NCI-H1105 treated with DMSO at 0.1 percent for 48 hours (cell line): ENCODE measurements around the gene SMPD1.

Experiments used
- DNase-seq: peaks from one replicate; lab custom pipeline; 2025; lab: John Stamatoyannopoulos, UW

SMPD1 gene

DNA sequence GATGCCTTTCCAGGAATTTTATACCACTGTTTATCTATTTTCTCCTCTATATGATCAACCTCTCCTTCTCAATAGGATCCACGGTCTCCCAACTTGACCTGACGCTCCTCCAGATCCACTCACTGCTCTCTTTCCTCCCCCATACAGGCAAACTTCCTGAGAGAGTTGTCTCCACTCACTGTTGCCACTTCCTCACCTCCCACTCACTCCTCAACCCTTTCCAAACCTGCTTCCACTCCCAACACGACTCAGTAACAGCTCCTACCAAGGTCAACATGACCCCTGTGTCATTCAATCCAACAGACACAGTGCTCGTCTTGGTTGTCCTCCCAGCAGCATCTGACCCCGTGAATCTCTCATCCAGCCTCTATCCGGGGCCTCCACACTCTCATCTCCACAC lies 25.5 kb downstream of the SMPD1 start:
- no peak for DNase-seq

DNA sequence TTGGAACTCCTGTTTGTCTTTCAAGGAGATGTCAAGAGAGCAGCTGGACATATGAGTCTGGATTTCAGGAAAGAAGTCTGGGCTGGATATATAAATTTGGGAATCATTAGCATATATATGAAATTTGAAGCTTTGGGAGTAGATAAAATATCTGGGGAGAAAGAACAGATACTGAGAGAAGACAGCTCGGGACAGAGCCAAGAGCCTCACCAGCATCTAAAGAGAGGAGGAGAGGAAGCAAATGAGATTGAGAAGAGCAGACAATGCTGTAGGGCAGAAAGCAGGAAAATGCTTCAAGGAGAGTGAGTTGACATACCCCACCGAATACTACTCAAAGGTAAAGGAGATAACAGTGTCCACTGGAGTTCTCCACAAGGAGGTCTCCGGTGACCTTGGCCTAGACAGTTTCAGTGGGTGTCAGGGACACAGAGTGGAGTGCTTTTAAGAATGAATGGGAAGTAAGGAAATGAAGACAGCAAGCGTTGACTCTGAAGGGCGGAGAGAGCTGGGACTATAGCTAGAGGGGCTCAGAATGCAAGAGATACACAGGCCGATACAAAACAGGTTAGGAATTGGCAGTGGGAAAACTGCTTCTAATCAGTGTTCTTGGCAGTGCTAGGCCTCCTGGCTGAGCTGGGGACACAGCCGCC lies 27.8 kb downstream of the SMPD1 start:
- peak; percentile 18 for DNase-seq

GRCh38 chr11:6418557-6419008 lies 28.3 kb downstream of the SMPD1 start:
- no peak for DNase-seq

- DNase-seq, result peak; percentile 64
Measured at GRCh38 chr11:6419009-6419631, 28.8 kb downstream of the SMPD1 start, which contains the start of gene APBB1. Gene APBB1 (minus strand): TSS chr11:6419094. CDS start chr11:6411347, 7,747 bp downstream.

- no peak for DNase-seq
Measured at GRCh38 chr11:6420677-6421076, 30.4 kb downstream of the SMPD1 start.

DNA sequence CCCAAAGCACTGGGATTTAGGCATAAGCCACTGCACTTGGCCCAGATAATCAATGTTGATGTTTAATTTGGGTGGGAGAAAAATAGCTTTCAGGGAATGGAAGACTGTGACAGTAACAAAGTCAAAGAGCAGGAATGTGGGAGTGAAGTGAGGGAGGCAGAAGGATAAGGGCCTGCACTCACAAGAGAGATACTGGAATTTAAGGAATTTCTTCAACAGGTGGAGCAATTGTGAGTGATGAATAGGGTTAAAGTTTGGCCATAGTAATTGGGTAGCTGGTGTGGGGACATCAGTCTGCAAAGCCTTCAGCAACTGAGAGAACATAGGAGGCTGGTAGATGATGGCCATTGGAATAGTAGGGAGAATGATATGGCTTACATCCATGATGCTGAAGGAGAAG lies 37.2 kb downstream of the SMPD1 start:
- DNase-seq, result no peak

- DNase-seq, result no peak
Measured at GRCh38 chr11:6431861-6432260, 41.6 kb downstream of the SMPD1 start.

DNA sequence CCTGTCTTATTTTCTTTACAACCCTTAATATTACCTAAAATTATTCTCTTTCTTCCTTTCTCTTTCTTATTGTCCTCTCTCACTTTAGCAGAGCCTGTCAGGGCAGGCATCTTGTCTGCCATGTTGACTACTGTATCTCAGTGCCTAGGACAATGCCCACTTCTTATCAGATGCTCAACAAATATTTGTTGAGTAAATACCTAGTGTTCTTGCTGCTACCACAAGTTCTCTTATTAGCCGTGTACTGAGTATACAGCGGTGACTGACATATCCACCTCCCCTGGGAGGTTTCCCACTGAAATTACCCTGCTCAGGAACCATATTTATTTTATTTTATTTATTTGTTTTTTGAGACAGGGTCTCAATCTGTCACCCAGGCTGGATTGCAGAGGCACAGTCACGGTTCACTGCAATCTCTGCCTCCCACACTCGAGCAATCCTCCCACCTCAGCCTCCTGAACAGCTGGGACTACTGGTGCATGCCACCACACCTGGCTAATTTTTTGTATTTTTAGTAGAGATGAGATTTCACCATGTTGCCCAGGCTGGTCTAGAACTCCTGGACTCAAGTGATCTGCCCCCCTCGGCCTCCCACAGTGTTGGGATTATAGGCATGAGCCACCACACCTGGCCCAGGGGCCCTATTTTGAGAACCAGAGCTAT lies 43.9 kb downstream of the SMPD1 start:
- no peak for DNase-seq

- DNase-seq, result no peak
Measured at GRCh38 chr11:6437423-6437822, 47.1 kb downstream of the SMPD1 start.

GRCh38 chr11:6437993-6438392 lies 47.7 kb downstream of the SMPD1 start:
- no peak for DNase-seq

GRCh38 chr11:6438979-6439571 lies 48.8 kb downstream of the SMPD1 start:
- DNase-seq, result peak; percentile 76

- no peak for DNase-seq
Measured at GRCh38 chr11:6440906-6441358, 50.7 kb downstream of the SMPD1 start, which contains the start of gene HPX. Gene HPX (minus strand): TSS chr11:6440987. CDS start chr11:6440963, 24 bp downstream.

- no peak for DNase-seq
Measured at GRCh38 chr11:6442441-6442840, 52.2 kb downstream of the SMPD1 start.

DNA sequence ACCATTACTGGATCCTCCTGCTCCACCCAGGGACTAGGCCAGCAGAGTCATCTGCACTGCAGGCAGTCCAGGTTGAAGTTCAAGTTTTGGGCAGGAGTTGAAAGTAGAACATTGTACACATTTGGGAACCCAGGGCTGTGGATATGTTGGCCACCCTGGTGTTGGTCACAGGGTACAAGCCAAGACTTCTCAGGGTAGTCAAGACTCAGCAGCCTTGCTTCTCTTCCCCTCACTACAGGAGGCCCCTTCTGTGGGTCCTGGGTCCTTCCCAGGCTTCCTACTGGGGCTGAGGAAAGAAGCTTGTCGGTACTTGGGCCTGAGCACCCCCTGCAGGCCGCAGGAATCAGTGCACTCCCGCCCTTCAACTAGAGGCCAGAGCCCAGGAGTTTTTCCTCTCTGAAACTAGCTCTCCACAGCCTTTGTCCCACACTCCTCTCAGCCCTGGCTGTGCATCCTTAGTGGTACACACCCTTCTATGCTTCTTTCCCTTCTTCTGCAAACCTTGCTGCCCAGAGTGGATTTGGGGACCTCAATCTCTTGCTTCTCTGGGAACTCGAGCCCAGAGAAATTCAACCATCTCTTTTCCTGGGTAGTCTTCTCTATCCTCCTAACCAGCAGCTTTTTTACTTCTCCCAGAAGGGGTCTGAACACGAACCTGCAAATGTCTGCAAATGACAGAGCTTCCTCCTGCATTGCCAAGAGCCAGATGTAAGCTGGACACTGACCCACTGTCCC lies 53.2 kb downstream of the SMPD1 start:
- DNase-seq, result peak; percentile 36
